Karpas-422 (cell line): Measurements from ENCODE around the gene CCDC192. TPM values are rescaled to one million over a fixed set of nuclear protein-coding genes. Genes with fewer than 3 reads are reported as not detected.

ENCODE experiments used
- DNase-seq: peaks from one replicate; pipeline ENCODE4 v3.0.0-alpha.2; 2015
- H2AFZ ChIP-seq: fragments of 200-600 bp; sonication (generic); 2 replicates; pipeline ENCODE4 v1.6.1; 2014; ENCODE audit warnings: antibody characterized with exemption, low read length, mixed read lengths
- H3K27ac ChIP-seq: fragments of 200-600 bp; sonication (generic); 2 replicates; pipeline ENCODE4 v1.5.1; 2014; ENCODE audit warnings: mild to moderate bottlenecking, low read length, moderate library complexity
- H3K27me3 ChIP-seq: fragments of 200-600 bp; sonication (generic); 2 replicates; pipeline ENCODE4 v1.6.1; 2014; ENCODE audit warnings: low read length, mixed read lengths
- H3K36me3 ChIP-seq: fragments of 200-600 bp; sonication (generic); 2 replicates; pipeline ENCODE4 v1.6.1; 2014; ENCODE audit warnings: low read length, mixed read lengths; ENCODE audit not compliant: insufficient read depth
- H3K4me1 ChIP-seq: fragments of 200-600 bp; sonication (generic); 2 replicates; pipeline ENCODE4 v1.6.1; 2014; ENCODE audit warnings: mild to moderate bottlenecking, low read length, mixed read lengths
- H3K4me2 ChIP-seq: fragments of 200-600 bp; sonication (generic); 2 replicates; pipeline ENCODE4 v1.6.1; 2014; ENCODE audit warnings: low read length, low read depth, mild to moderate bottlenecking; ENCODE audit not compliant: poor library complexity, severe bottlenecking
- H3K4me3 ChIP-seq: fragments of 200-600 bp; sonication (generic); 2 replicates; pipeline ENCODE4 v1.5.1; 2014; ENCODE audit warnings: mild to moderate bottlenecking, antibody characterized with exemption, low read length, mixed read lengths
- H3K79me2 ChIP-seq: fragments of 200-600 bp; sonication (generic); 2 replicates; pipeline ENCODE4 v1.6.1; 2014; ENCODE audit warnings: mild to moderate bottlenecking, low read length, mixed read lengths
- H3K9ac ChIP-seq: fragments of 200-600 bp; sonication (generic); 2 replicates; pipeline ENCODE4 v1.6.0; 2014; ENCODE audit warnings: low read length
- H3K9me2 ChIP-seq: fragments of 200-600 bp; sonication (generic), shearing (Covaris generic); replicated peaks from 2 replicates; pipeline ENCODE4 v1.6.0; 2014; ENCODE audit warnings: mild to moderate bottlenecking, low read length, moderate library complexity; ENCODE audit not compliant: insufficient read depth
- H3K9me3 ChIP-seq: fragments of 300-700, 200-600 bp; sonication (generic); 2 replicates; pipeline ENCODE4 v1.6.1; 2014; ENCODE audit warnings: low read length, mixed read lengths
- H4K20me1 ChIP-seq: fragments of 200-600 bp; sonication (generic); 2 replicates; pipeline ENCODE4 v1.6.1; 2014; ENCODE audit warnings: mild to moderate bottlenecking, antibody characterized with exemption, low read length, low read depth; ENCODE audit not compliant: insufficient read depth
- total RNA-seq: library from RNA; depleted of rRNA; stranded (reverse); fragments of >200 nt; shearing (Covaris generic); gene quantifications from 2 replicates; pipeline ENCODE4 v1.2.3, GENCODE V29; 2014; ENCODE audit warnings: low replicate concordance

CCDC192 gene
- total RNA-seq, 1 experiment from 2014 or later = not detected

DNA sequence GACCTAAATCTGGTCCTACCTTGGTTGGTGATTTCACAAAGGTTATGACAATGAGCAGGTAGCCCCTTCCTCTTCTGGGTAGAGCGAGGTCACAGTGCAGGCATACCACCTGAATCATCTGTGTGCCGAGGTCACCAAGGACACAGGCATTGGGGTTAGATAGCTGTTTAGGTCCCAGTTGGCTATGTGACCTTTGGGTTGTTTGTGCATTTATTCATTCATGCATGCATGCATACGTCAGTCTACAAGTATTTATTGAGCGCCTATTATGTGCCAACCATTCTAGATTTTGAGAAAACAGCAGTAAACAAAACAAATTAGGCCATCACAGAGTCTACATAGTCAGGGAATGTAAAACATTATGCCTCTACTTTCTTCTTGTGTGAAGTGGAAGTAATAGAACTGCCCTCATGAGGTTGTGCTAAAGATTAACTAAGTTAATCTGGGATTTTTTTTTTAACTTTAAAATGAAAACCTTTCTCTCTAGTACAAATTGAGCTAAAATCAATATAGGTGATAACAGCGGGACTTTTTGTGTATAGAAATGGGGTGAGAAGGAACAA lies 275.6 kb downstream of the CCDC192 start:
- 0 out of 2 replicates have a peak overlapping the region, but pooled peaks have one; percentile 6 for H3K27ac ChIP-seq
- H2AFZ ChIP-seq = no peak overlapping the region
- H3K9ac ChIP-seq = no peak overlapping the region
- H3K4me1 ChIP-seq = peaks cover 46% of the 10 kb centered on the region
- no peaks in the 10 kb centered on the region for H4K20me1 ChIP-seq
- no peaks in the 10 kb centered on the region for H3K27me3 ChIP-seq
- H3K79me2 ChIP-seq = peaks cover 22% of the 10 kb centered on the region
- H3K9me2 ChIP-seq = no peaks in the 10 kb centered on the region
- H3K4me2 ChIP-seq = no peak overlapping the region
- DNase-seq = no peak
- 0 out of 2 replicates have a peak, but pooled peaks cover 7% of the 10 kb centered on the region for H3K36me3 ChIP-seq
- no peaks in the 10 kb centered on the region for H3K9me3 ChIP-seq
- no peak overlapping the region for H3K4me3 ChIP-seq

DNA sequence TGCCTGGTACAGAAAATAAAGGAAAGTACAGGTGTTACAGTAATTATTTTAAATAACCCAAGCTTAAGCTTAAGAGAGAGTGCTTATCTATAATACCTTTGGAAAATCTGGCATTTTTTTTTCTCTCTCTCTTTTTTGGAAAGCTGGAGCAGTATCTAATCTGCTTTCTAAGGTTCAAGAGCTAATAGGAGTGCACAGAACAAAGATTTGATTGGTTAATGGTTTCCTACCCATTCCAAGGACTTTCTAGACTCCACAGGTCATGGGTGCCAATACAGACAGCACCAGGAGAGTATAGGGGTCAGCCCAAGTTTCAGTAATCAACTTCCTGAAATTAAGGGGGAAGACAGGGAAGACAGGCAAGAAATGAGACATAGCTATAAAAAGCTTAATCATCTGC lies 276.3 kb downstream of the CCDC192 start:
- Histone ChIP-seq H3K9ac (no peak overlapping the region), H3K27me3 (no peaks in the 10 kb centered on the region), H3K4me3 (no peak overlapping the region), H3K4me1 (peaks cover 46% of the 10 kb centered on the region), H4K20me1 (no peaks in the 10 kb centered on the region), H3K4me2 (no peak overlapping the region), H3K79me2 (peaks cover 24% of the 10 kb centered on the region), H3K9me2 (no peaks in the 10 kb centered on the region), H2AFZ (no peak overlapping the region), H3K9me3 (no peaks in the 10 kb centered on the region), H3K27ac (peak overlapping the region; percentile 21; the same call in 1 of the 2 replicates), H3K36me3 (0 out of 2 replicates have a peak, but pooled peaks cover 7% of the 10 kb centered on the region)
- no peak for DNase-seq

DNA sequence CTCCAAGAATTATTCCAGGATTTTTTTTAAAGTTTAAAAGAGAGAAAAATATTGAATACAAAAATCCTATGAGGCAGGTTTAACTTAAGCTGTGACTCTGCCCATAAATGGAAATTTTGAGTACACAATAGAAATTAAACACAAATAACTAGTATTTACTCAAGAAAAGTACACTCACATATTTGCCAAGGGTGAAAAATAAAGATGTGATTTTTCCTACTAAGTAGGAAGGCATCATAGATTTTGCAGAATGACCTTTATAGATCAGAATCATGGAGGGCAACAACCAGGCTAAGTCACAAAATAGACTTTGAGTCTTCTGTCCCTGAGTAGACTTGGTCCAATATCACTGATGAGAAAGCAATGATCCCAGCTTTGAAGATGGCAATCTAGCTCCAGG lies 277.7 kb downstream of the CCDC192 start:
- Histone ChIP-seq H3K4me1 (peaks cover 46% of the 10 kb centered on the region), H3K9ac (no peak overlapping the region), H3K4me3 (no peak overlapping the region), H3K9me3 (no peaks in the 10 kb centered on the region), H2AFZ (no peak overlapping the region), H3K27me3 (no peaks in the 10 kb centered on the region), H3K79me2 (peaks cover 32% of the 10 kb centered on the region), H3K27ac (peak overlapping the region; percentile 40), H3K4me2 (no peak overlapping the region), H4K20me1 (no peaks in the 10 kb centered on the region), H3K9me2 (no peaks in the 10 kb centered on the region), H3K36me3 (0 out of 2 replicates have a peak, but pooled peaks cover 7% of the 10 kb centered on the region)
- DNase-seq = no peak

DNA sequence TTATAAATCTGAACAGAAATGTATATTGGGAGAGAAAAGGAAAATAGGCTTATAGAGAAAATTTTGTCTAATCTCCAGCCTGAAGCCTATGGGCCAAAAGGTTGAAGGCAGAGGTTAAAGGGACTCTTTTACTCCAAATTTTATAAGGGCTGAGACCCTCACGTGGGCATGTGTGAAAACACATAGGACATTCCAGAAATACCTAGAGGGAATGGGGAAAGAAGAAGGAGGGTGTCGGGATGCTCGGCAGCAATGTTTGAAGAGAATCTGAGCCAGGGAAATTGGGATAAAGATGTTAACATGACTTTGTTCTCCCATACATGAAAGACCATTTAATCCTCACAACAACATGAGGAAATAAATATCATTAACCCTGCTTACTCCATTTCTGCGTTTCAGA lies 278.3 kb downstream of the CCDC192 start:
- H3K4me2 ChIP-seq = no peak overlapping the region
- no peak overlapping the region for H3K9ac ChIP-seq
- peaks cover 42% of the 10 kb centered on the region for H3K4me1 ChIP-seq
- peaks cover 38% of the 10 kb centered on the region for H3K79me2 ChIP-seq
- DNase-seq = no peak
- H3K9me3 ChIP-seq = no peaks in the 10 kb centered on the region
- H3K9me2 ChIP-seq = no peaks in the 10 kb centered on the region
- 0 out of 2 replicates have a peak, but pooled peaks cover 7% of the 10 kb centered on the region for H3K36me3 ChIP-seq
- no peaks in the 10 kb centered on the region for H4K20me1 ChIP-seq
- no peaks in the 10 kb centered on the region for H3K27me3 ChIP-seq
- H2AFZ ChIP-seq = no peak overlapping the region
- no peak overlapping the region for H3K4me3 ChIP-seq
- peak overlapping the region; percentile 40 for H3K27ac ChIP-seq

DNA sequence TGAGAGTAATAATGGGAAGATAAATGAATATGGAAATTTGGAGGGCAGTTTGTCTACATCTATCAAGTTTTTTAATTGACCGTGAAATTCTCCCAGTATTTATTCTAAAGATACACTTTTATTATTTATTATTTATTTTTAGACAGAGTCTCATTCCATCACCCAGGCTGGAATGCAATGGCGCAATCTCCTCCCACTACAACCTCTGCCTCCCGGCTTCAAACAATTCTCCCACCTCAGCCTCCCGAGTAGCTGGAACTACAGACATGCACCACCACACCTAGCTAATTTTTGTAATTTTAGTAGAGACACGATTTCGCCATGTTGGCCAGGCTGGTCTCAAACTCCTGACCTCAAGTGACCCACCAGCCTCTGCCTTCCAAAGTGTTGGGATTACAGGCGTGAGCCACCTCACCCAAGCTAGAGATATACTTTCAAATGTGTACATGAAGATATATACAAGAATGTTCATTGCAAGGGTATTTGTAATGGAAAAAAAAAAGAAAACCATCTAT lies 282.7 kb downstream of the CCDC192 start:
- H3K4me2 ChIP-seq = no peak overlapping the region
- H3K27me3 ChIP-seq = no peaks in the 10 kb centered on the region
- no peaks in the 10 kb centered on the region for H3K9me2 ChIP-seq
- H3K27ac ChIP-seq = no peak overlapping the region
- no peak overlapping the region for H3K4me3 ChIP-seq
- H4K20me1 ChIP-seq = no peaks in the 10 kb centered on the region
- peaks cover 43% of the 10 kb centered on the region for H3K79me2 ChIP-seq
- no peaks in the 10 kb centered on the region for H3K9me3 ChIP-seq
- H2AFZ ChIP-seq = no peak overlapping the region
- no peak for DNase-seq
- no peak overlapping the region for H3K9ac ChIP-seq
- peaks cover 34% of the 10 kb centered on the region for H3K4me1 ChIP-seq
- 0 out of 2 replicates have a peak, but pooled peaks cover 7% of the 10 kb centered on the region for H3K36me3 ChIP-seq

DNA sequence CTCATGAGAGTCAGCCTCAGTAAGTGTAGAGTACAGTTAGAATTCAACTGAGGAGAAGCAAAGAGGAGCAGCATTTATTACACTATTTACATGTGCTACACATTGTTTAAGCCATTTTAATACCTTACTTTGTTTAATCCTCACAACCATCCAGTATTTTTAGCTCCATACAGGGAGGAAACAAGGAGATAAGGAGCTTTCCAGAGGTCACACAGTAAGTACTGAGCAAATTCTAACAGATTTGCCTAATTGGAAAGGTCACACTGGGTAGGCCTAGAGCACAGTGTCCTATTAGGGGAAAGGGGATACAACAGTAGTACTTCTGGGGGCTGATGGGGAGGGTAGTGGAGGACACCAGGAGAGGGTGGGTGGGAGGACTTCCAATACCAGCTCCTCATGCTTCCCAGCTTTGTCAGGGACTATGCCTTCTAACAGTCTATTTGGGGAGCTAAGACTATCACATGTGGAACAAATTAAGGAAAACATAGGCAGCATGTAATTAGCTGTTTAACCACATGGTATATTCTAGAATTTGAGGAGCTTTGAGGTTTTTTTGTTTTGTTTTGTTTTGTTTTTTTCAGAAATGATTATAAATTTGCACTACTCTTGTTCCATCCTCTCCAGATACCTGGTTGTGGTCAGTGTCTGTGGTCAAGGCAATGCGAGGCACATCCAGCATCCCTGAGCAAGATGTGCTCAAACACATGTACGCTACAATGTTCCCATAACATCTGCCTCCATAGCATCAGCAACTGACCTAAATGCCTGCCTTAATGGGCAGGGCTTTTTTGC lies 284.4 kb downstream of the CCDC192 start:
- Histone ChIP-seq H3K9me2 (no peaks in the 10 kb centered on the region), H3K4me1 (peaks cover 18% of the 10 kb centered on the region), H3K9me3 (no peaks in the 10 kb centered on the region; the same call in 1 of the 2 replicates), H3K36me3 (peaks cover 18% of the 10 kb centered on the region; the same call in 1 of the 2 replicates), H3K79me2 (peaks cover 30% of the 10 kb centered on the region), H3K27ac (peak overlapping the region; percentile 29; the same call in 1 of the 2 replicates), H2AFZ (no peak overlapping the region), H4K20me1 (no peaks in the 10 kb centered on the region), H3K27me3 (no peaks in the 10 kb centered on the region), H3K9ac (no peak overlapping the region), H3K4me2 (no peak overlapping the region), H3K4me3 (no peak overlapping the region)
- no peak for DNase-seq

DNA sequence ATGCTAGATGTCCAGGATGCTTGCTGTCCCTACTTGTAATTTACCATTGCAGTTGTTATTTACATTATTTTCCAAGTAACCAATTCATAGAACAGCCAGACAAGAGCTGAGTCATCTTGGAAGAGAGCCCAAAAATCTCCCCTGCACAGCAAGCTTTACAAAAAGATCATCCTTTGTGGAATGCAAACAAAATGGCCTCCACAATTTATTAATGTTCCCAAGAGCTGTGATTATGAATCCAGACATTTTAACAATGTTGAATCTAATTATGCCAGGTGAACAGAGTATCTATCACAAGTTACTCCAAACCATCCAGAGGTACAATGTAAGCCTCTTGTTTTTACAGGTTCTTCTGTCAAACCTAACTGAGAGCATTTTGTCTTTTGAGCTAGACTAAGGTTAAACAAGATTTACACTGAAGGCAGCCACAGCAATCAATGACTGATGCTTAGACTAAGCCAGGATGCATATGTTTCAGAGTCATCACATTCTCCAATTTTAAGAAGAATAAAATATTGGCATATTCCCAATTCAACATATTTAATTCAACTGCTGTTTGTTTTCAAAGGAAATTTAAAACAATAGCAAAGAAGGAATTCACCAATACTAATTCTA lies 285.1 kb downstream of the CCDC192 start:
- no peak overlapping the region for H3K27ac ChIP-seq
- H3K9me3 ChIP-seq = no peaks in the 10 kb centered on the region; the same call in 1 of the 2 replicates
- no peak for DNase-seq
- H3K36me3 ChIP-seq = peaks cover 13% of the 10 kb centered on the region; the same call in 1 of the 2 replicates
- no peaks in the 10 kb centered on the region for H3K9me2 ChIP-seq
- no peaks in the 10 kb centered on the region for H4K20me1 ChIP-seq
- H3K9ac ChIP-seq = no peak overlapping the region
- H3K4me1 ChIP-seq = peaks cover 11% of the 10 kb centered on the region
- H3K79me2 ChIP-seq = peaks cover 28% of the 10 kb centered on the region
- no peak overlapping the region for H3K4me2 ChIP-seq
- H3K27me3 ChIP-seq = no peaks in the 10 kb centered on the region
- no peak overlapping the region for H2AFZ ChIP-seq
- H3K4me3 ChIP-seq = no peak overlapping the region
